MV-4-11 (cell line): Measurements from ENCODE around the gene MORC4.
A peak's percentile ranks its signal among the peaks of the same experiment; 100 is the strongest.
"Not testable (repeated sequence)": the region's sequence is repeated elsewhere in the genome, so short reads cannot be mapped to it uniquely, and the experiment has no call there.

Experiments
- DNase-seq: peaks from one replicate; lab custom pipeline; 2025; lab: John Stamatoyannopoulos, UW

Gene MORC4

GRCh38 chrX:107000013-107000515, at the start of gene MORC4:
Gene MORC4 (minus strand): TSS chrX:107000212. CDS start chrX:106999969, 243 bp downstream.
- DNase-seq = no peak

DNA sequence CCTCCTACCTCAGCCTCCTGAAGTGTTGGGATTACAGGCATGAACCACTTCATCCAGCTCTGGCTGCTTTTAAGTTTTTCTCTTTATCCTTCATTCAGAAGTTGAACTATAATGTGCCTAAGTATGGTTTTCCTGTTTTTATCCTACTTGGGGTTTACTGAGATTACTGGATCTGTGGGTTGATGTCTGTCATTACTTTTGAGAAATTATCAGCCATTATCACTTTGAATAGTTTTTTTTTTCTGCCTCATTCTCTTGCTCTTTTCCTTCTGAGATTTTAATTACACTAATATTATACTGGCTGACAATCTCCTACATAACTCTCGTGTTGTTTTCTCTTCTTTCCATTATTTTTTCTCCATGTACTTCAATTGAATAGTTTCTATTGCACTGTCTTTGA, 47.6 kb upstream of the MORC4 start:
- DNase-seq = no peak

- DNase-seq = no peak
Observed at GRCh38 chrX:107029752-107030151, 29.7 kb upstream of the MORC4 start.

DNA sequence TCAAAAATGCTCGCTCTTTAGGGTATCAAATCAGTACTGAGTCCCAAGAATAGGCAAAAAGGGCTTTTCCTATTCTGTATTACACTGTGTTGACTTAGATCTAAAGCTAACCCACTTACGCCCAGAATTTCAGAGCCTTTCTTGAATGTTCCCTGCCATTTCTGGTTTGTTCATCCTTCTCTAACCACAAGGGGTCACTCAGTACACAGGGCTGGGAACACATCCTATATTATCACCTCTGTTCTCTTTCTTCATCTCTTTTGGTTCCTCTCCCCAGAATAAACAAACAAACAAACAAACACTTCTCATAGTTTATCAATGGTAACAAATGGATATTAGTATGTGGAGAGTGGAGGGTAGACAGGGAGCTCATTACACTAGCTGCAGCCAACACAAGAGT, 25.5 kb upstream of the MORC4 start:
- DNase-seq = no peak

GRCh38 chrX:107014936-107015335, 14.9 kb upstream of the MORC4 start:
- no peak for DNase-seq

DNA sequence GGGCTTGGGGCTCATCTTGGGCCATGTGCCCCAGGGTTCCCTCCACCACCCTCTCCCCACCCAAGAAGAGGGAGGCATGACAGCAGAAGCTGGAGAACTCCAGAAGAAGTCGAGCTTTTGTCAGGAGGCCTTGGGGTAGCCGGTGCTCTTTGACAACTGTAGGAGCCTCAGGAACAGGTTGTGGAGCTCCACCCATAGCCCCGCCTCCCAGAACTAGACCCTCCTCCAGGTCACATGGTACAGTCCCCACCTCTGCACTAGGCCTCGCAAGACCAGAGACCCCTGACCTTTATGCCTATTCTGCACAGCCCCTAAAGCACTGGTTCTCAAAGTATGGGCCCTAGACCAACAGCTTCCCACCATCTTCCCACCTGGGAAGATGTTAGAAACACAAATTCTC, 8.0 kb upstream of the MORC4 start:
- no peak for DNase-seq

- no peak for DNase-seq
Observed at GRCh38 chrX:106999002-106999975, 723 bp downstream of the MORC4 start.

DNA sequence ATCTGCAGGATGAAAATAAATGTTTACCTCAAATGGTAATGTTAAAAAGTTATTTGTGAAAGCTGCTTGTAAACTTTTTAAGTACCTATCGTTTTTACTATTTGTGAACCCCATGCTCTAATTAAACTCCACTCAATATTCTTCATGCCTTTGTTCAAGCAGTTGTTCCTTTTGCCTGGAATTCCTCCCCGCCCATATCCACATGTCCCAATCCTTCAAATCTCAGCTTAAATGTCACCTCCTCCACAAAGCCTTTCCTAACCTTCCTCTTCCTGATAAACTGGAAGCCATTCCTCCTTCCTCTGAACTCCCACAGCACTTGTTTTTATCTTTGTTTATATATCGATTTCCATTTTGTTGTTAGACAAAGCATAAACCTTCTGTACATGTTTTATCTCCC, 2.4 kb downstream of the MORC4 start:
- no peak for DNase-seq

- DNase-seq = no peak
Observed at GRCh38 chrX:106995678-106996077, 4.3 kb downstream of the MORC4 start.

DNA sequence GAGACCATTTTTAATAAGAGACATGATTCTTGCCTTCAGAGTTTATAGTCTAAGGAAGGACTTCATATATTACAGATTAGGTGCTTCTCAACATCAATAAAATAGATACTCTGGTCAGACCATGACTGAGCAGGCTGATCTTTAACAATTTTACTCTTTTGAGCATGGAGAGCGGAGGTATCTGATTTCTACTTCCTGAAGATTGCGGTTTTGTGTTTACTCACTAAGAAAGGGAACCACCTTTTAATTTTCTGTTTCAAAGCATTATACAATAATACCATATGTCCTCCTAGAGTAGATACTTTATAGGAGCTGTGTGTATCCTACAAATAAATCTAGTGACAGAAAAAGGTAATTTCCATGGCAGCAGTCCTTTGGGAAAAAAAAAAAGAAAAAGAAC, 12.5 kb downstream of the MORC4 start:
- DNase-seq = no peak

- DNase-seq = no peak
Observed at GRCh38 chrX:106980952-106981626, 18.9 kb downstream of the MORC4 start.

DNA sequence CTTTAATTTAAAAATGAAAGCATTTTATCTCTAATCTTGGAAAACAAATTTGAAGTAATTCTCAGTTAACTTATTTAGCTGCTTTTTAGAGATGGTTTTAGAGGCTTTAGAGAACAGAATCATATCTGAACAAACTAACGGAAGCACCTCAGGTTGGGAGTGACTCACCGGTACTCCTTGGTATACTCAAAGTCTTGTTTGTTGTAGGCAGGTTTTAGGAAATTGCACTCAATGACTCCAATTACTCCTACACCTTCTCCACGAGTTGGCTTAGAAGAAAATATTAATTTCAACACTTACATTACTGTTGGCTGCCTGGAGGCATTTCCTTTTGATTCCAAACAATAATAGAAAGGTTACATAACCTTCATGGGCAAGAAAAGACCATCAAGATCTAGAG, 23.6 kb downstream of the MORC4 start:
- no peak for DNase-seq

DNA sequence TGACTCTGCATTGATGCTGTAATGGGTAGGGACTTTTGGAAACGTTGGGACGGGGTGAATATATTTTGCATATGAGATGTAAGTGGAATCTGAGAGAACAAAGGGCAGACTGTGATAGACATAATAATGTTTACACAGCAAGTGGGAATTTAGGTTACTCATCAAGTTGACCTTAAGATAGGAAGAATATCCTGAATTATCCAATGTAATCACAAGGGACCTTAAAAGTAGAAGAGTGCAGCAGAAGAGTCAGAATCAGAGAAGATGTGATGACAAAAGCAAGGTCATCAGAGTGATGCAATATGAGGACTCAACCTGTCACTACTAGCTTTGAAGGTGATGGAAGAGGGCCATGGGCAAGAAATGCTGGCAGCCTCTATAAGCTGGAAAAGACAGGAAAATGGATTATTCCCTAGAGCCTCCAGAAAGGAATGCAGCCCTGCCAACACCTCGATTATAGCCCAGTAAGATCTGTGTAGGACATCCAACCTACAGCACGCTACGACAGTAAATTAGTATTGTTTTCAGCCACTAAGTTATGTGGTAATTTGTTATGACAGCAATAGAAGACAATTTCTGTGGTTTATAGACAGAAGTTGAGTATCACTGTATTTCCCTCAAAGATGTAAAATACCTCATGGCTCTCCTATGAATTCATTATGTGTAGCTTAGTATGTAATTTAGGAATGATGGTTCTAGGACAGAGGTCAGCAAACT, 26.4 kb downstream of the MORC4 start:
- DNase-seq = no peak

DNA sequence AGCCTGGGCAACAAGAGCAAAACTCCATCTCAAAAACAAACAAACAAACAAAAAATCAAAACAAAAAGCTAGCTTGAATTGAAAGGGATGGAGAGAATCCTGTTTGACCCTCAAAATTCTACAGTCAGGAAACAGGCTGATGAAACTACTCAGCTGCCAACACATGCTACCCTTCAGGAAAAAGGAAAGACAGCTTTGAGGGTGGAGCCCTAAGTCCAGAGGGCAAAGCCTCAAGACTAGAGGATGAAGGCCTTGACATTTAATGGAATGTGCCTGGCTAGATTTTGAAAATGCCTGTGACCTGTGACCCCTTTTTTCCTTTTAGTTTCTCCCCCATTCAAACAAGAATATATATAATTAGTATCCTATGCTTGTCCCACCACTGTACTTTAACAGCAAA, 27.1 kb downstream of the MORC4 start:
- no peak for DNase-seq

- not testable (repeated sequence) for DNase-seq
Observed at GRCh38 chrX:106966547-106966946, 33.5 kb downstream of the MORC4 start.

GRCh38 chrX:106964290-106964689, 35.7 kb downstream of the MORC4 start:
- no peak for DNase-seq

DNA sequence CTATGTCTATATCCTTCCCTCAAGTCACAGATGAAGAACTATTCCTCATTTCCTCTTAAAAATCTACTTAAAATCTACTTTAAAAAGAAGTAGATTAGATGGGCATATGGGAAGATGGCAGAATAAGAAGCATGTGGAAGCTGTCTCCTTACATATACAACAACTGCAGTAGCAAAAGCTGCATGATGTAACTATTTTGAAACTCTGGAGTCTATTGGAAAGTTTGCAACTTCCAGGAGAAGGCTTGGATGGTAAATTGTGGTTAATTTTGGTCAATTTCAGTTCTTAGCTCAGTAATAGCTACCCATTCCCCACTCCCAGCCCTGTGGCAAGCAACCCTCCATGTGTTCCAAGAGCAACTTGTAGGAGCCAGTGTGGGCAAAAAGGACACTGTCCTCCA, 36.9 kb downstream of the MORC4 start:
- DNase-seq = no peak

GRCh38 chrX:106959901-106960300, 40.1 kb downstream of the MORC4 start:
- DNase-seq = peak; percentile 0

GRCh38 chrX:106957856-106958255, 42.2 kb downstream of the MORC4 start:
- no peak for DNase-seq

GRCh38 chrX:106955004-106955772, 44.8 kb downstream of the MORC4 start:
- DNase-seq = no peak

- no peak for DNase-seq
Observed at GRCh38 chrX:106954041-106954440, 46.0 kb downstream of the MORC4 start.

GRCh38 chrX:106952988-106953387, 47.0 kb downstream of the MORC4 start:
- peak; percentile 0 for DNase-seq
